ENCODE data around the gene MSLN.

- TF ChIP-seq POLR2A (IDR thresholded peaks at IDR 0.05; ENCODE audit: low read depth) (no peak), CTCF (IDR thresholded peaks at IDR 0.05) (no peak), POLR2AphosphoS5 (IDR thresholded peaks at IDR 0.05) (no peak), EP300 (IDR thresholded peaks at IDR 0.05) (no peak)
Measured at GRCh38 chr16:784431-784830, 23.9 kb downstream of the MSLN start.

Measured in esophagus muscularis mucosa (tissue), 4 donors.